Mucosa of gallbladder (tissue), 1 donor: ENCODE data around the gene AMIGO2. TPM values are rescaled to one million over a fixed set of nuclear protein-coding genes. Genes with fewer than 3 reads are reported as not detected.
A peak's percentile ranks its signal among the peaks of the same experiment; 100 is the strongest.
"Not testable (repeated sequence)": the region's sequence is repeated elsewhere in the genome, so short reads cannot be mapped to it uniquely, and the experiment has no call there.

Experiments used
- DNase-seq: peaks from one replicate; pipeline ENCODE4 v3.0.0-alpha.2; 2020; ENCODE audit warnings: low spot score
- total RNA-seq: library from RNA; stranded (reverse); gene quantifications from one replicate; pipeline ENCODE4 v1.2.1, GENCODE V29; 2021
- donor health status: DM: no; HTN: no; CAD: no.

The AMIGO2 gene
- total RNA-seq, 1 donor from 2014 or later = 32.7 TPM

- no peak for DNase-seq
These were observed 5.8 kb downstream of the AMIGO2 start for GRCh38 chr12:47073951-47074350.

GRCh38 chr12:47071241-47071852 lies 8.4 kb downstream of the AMIGO2 start:
- DNase-seq = no peak

GRCh38 chr12:47070310-47070709 lies 9.4 kb downstream of the AMIGO2 start:
- DNase-seq = no peak

- DNase-seq = no peak
These were observed 11.2 kb downstream of the AMIGO2 start for GRCh38 chr12:47068539-47068938.

GRCh38 chr12:47067771-47068431 lies 11.9 kb downstream of the AMIGO2 start:
- DNase-seq = no peak

GRCh38 chr12:47067176-47067575 lies 12.6 kb downstream of the AMIGO2 start:
- DNase-seq = no peak

- no peak for DNase-seq
These were observed 13.3 kb downstream of the AMIGO2 start for GRCh38 chr12:47066278-47067025.

- DNase-seq = no peak
These were observed 14.2 kb downstream of the AMIGO2 start for GRCh38 chr12:47065546-47065945.

GRCh38 chr12:47058640-47059039 lies 21.1 kb downstream of the AMIGO2 start:
- DNase-seq = not testable (repeated sequence)

- not testable (repeated sequence) for DNase-seq
These were observed 22.8 kb downstream of the AMIGO2 start for GRCh38 chr12:47056944-47057343.

GRCh38 chr12:47055856-47056255 lies 23.9 kb downstream of the AMIGO2 start:
- DNase-seq = not testable (repeated sequence)

- no peak for DNase-seq
These were observed 25.1 kb downstream of the AMIGO2 start for GRCh38 chr12:47054659-47055058.

GRCh38 chr12:47053961-47054360 lies 25.8 kb downstream of the AMIGO2 start:
- DNase-seq = no peak

- DNase-seq = no peak
These were observed 27.5 kb downstream of the AMIGO2 start for GRCh38 chr12:47052274-47052673.

GRCh38 chr12:47051291-47051690 lies 28.5 kb downstream of the AMIGO2 start:
- not testable (repeated sequence) for DNase-seq

- DNase-seq = no peak
These were observed 31.2 kb downstream of the AMIGO2 start for GRCh38 chr12:47048541-47048940.

GRCh38 chr12:47041327-47041726 lies 38.4 kb downstream of the AMIGO2 start:
- DNase-seq = peak; percentile 38

- DNase-seq = no peak
These were observed 40.0 kb downstream of the AMIGO2 start for GRCh38 chr12:47039756-47040155.

- DNase-seq = no peak
These were observed 40.7 kb downstream of the AMIGO2 start for GRCh38 chr12:47039079-47039478.

GRCh38 chr12:47038270-47038748 lies 41.5 kb downstream of the AMIGO2 start:
- DNase-seq = no peak

- DNase-seq = no peak
These were observed 44.3 kb downstream of the AMIGO2 start for GRCh38 chr12:47035484-47035883.

GRCh38 chr12:47034661-47035060 lies 45.1 kb downstream of the AMIGO2 start:
- DNase-seq = no peak
